HepG2 (cell line): Measurements from ENCODE around the gene BTG4. TPM values are rescaled to one million over a fixed set of nuclear protein-coding genes. Genes with fewer than 3 reads are reported as not detected.
A peak's percentile ranks its signal among the peaks of the same experiment; 100 is the strongest.

Source experiments
- MAZ ChIP-seq, 2 experiments: sonication (generic) in 1 of 2; formaldehyde crosslinking in 1 of 2; IDR thresholded peaks; 2 replicates each; pipeline versions ENCODE4 v1.5.0 to v1.6.1; 2012 to 2020; ENCODE audit warnings: low read depth in 2 of 2, mild to moderate bottlenecking in 2 of 2, borderline replicate concordance in 1 of 2, improper control_type of control experiment in 1 of 2, low read length in 1 of 2, missing genetic modification reagents in 1 of 2, moderate library complexity in 1 of 2
- ONECUT2 ChIP-seq: sonication (generic); formaldehyde crosslinking; IDR thresholded peaks from 2 replicates; pipeline ENCODE4 v1.4.0; 2020; ENCODE audit warnings: missing genetic modification reagents
- SP4 ChIP-seq: sonication (generic); formaldehyde crosslinking; IDR thresholded peaks from 2 replicates; pipeline ENCODE4 v1.8.1; 2023; ENCODE audit warnings: mild to moderate bottlenecking, missing genetic modification reagents
- SRF ChIP-seq: IDR thresholded peaks from 2 replicates; pipeline ENCODE4 v1.6.1; 2011; ENCODE audit warnings: mild to moderate bottlenecking, low read depth, low read length, moderate library complexity
- ZBTB7B ChIP-seq: sonication (generic); formaldehyde crosslinking; IDR thresholded peaks from 2 replicates; pipeline ENCODE4 v1.4.0; 2020; ENCODE audit warnings: missing genetic modification reagents
- ZNF772 ChIP-seq: sonication (generic); formaldehyde crosslinking; IDR thresholded peaks from 2 replicates; pipeline ENCODE4 v1.5.0; 2020; ENCODE audit warnings: mild to moderate bottlenecking, missing genetic modification reagents
- ZSCAN30 ChIP-seq: sonication (generic); formaldehyde crosslinking; IDR thresholded peaks from 2 replicates; pipeline ENCODE4 v1.5.0; 2020; ENCODE audit warnings: mild to moderate bottlenecking, missing genetic modification reagents
- polyA plus RNA-seq, 8 experiments: library from polyadenylated mRNA; depleted of rRNA in 3 of 8; stranded (reverse) in 7 of 8; unstranded in 1 of 8; fragments of >200 nt; fragmentation: Illumina TruSeq in 4 of 8; extraction: Trizol in 4 of 8; gene quantifications; 2 replicates each; pipeline versions ENCODE4 v1.2.1 to v1.2.3, GENCODE V29; 2011 to 2016; ENCODE audit warnings: low read depth in 4 of 8, missing spikeins in 1 of 8, mixed read lengths in 1 of 8; ENCODE audit not compliant: insufficient read depth in 1 of 8
- total RNA-seq, 5 experiments: library from RNA; depleted of rRNA; stranded (reverse); fragments of >200 nt; fragmentation: Illumina TruSeq; extraction: Trizol; gene quantifications; 2 replicates each; pipeline ENCODE4 v1.2.3, GENCODE V29; 2016; ENCODE audit warnings: low read depth in 1 of 5
- TF ChIP-seq, protein P1 (sequence below), 2 experiments: fragments of 450-650 bp in 1 of 2; sonication (generic) in 1 of 2; formaldehyde crosslinking in 1 of 2; IDR thresholded peaks; 2 replicates each; pipeline versions ENCODE4 v1.6.1 to v1.8.0; 2016 to 2022; ENCODE audit warnings: antibody characterized with exemption in 1 of 2, mild to moderate bottlenecking in 1 of 2, missing genetic modification reagents in 1 of 2
- TF ChIP-seq, protein P2 (sequence below): sonication (generic); formaldehyde crosslinking; IDR thresholded peaks from 2 replicates; pipeline ENCODE4 v1.4.0; 2020; ENCODE audit warnings: missing genetic modification reagents
- TF ChIP-seq, protein P3 (sequence below): sonication (generic); formaldehyde crosslinking; IDR thresholded peaks from 2 replicates; pipeline ENCODE4 v1.5.1; 2020; ENCODE audit warnings: mild to moderate bottlenecking, missing genetic modification reagents, moderate library complexity

BTG4 gene
- total and polyA plus RNA-seq, 2 of the 13 experiments (the other 11 are each of a cell fraction or from before 2014, with no cell fraction given): not detected

DNA sequence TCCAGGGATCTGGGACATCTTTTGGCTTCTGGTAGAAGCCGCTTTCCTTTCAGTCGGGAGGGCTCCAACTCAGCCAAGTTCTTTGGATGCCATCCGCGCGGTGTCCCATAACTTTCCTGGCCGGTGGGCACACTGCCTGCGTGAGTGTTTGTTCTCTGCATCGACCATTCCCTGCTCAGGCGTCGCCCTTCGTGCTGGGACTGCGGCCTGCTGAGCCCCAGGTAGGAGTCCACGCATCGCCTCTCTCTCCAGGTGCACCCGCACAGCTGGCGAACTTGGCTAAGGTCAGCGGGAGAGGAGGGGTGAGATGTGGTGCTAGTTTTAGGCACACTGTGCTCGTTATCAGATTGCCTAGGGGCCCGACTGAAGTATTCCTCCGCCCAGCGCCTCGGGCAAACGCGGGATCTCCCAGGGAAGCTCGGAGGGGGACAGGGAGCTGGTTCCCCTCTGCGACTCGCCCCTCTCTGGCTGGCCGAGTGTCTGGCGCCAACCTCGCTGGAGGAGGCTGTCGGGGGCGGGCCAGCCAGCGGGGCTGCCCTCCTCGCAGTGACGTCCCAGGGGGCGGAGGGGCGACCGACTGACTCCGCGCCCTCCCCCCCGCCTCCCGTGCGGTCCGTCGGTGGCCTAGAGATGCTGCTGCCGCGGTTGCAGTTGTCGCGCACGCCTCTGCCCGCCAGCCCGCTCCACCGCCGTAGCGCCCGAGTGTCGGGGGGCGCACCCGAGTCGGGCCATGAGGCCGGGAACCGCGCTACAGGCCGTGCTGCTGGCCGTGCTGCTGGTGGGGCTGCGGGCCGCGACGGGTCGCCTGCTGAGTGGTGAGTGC is 28.1 kb upstream of the BTG4 start, which contains the start of gene LAYN (continued):
- TF ChIP-seq, protein P1, sequence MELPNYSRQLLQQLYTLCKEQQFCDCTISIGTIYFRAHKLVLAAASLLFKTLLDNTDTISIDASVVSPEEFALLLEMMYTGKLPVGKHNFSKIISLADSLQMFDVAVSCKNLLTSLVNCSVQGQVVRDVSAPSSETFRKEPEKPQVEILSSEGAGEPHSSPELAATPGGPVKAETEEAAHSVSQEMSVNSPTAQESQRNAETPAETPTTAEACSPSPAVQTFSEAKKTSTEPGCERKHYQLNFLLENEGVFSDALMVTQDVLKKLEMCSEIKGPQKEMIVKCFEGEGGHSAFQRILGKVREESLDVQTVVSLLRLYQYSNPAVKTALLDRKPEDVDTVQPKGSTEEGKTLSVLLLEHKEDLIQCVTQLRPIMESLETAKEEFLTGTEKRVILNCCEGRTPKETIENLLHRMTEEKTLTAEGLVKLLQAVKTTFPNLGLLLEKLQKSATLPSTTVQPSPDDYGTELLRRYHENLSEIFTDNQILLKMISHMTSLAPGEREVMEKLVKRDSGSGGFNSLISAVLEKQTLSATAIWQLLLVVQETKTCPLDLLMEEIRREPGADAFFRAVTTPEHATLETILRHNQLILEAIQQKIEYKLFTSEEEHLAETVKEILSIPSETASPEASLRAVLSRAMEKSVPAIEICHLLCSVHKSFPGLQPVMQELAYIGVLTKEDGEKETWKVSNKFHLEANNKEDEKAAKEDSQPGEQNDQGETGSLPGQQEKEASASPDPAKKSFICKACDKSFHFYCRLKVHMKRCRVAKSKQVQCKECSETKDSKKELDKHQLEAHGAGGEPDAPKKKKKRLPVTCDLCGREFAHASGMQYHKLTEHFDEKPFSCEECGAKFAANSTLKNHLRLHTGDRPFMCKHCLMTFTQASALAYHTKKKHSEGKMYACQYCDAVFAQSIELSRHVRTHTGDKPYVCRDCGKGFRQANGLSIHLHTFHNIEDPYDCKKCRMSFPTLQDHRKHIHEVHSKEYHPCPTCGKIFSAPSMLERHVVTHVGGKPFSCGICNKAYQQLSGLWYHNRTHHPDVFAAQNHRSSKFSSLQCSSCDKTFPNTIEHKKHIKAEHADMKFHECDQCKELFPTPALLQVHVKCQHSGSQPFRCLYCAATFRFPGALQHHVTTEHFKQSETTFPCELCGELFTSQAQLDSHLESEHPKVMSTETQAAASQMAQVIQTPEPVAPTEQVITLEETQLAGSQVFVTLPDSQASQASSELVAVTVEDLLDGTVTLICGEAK (IDR thresholded peaks at IDR 0.05): no peak
- TF ChIP-seq, protein P1 (CRISPR knock-in tag; IDR thresholded peaks at IDR 0.05): 0 out of 2 replicates have a peak, but pooled peaks have one; percentile 18
- TF ChIP-seq, protein P2, sequence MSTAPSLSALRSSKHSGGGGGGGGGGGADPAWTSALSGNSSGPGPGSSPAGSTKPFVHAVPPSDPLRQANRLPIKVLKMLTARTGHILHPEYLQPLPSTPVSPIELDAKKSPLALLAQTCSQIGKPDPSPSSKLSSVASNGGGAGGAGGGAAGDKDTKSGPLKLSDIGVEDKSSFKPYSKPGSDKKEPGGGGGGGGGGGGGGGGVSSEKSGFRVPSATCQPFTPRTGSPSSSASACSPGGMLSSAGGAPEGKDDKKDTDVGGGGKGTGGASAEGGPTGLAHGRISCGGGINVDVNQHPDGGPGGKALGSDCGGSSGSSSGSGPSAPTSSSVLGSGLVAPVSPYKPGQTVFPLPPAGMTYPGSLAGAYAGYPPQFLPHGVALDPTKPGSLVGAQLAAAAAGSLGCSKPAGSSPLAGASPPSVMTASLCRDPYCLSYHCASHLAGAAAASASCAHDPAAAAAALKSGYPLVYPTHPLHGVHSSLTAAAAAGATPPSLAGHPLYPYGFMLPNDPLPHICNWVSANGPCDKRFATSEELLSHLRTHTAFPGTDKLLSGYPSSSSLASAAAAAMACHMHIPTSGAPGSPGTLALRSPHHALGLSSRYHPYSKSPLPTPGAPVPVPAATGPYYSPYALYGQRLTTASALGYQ (CRISPR knock-in tag): no peak
- no peak for TF ChIP-seq SP4
- TF ChIP-seq SRF: no peak
- no peak for TF ChIP-seq ONECUT2 (CRISPR knock-in tag)
- no peak for TF ChIP-seq ZBTB7B
- TF ChIP-seq, protein P3, sequence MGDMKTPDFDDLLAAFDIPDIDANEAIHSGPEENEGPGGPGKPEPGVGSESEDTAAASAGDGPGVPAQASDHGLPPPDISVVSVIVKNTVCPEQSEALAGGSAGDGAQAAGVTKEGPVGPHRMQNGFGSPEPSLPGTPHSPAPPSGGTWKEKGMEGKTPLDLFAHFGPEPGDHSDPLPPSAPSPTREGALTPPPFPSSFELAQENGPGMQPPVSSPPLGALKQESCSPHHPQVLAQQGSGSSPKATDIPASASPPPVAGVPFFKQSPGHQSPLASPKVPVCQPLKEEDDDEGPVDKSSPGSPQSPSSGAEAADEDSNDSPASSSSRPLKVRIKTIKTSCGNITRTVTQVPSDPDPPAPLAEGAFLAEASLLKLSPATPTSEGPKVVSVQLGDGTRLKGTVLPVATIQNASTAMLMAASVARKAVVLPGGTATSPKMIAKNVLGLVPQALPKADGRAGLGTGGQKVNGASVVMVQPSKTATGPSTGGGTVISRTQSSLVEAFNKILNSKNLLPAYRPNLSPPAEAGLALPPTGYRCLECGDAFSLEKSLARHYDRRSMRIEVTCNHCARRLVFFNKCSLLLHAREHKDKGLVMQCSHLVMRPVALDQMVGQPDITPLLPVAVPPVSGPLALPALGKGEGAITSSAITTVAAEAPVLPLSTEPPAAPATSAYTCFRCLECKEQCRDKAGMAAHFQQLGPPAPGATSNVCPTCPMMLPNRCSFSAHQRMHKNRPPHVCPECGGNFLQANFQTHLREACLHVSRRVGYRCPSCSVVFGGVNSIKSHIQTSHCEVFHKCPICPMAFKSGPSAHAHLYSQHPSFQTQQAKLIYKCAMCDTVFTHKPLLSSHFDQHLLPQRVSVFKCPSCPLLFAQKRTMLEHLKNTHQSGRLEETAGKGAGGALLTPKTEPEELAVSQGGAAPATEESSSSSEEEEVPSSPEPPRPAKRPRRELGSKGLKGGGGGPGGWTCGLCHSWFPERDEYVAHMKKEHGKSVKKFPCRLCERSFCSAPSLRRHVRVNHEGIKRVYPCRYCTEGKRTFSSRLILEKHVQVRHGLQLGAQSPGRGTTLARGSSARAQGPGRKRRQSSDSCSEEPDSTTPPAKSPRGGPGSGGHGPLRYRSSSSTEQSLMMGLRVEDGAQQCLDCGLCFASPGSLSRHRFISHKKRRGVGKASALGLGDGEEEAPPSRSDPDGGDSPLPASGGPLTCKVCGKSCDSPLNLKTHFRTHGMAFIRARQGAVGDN (CRISPR knock-in tag): peak; percentile 56
- no peak for TF ChIP-seq ZSCAN30 (CRISPR knock-in tag)
- TF ChIP-seq ZNF772 (CRISPR knock-in tag): no peak
- no peak for TF ChIP-seq MAZ (IDR thresholded peaks at IDR 0.05; ENCODE audit: borderline replicate concordance, low read depth, low read length)
- TF ChIP-seq MAZ (CRISPR knock-in tag; IDR thresholded peaks at IDR 0.05; ENCODE audit: low read depth): 0 out of 2 replicates have a peak, but pooled peaks have one; percentile 22
